K562 (cell line): ENCODE measurements around the gene STX1A. TPM values are rescaled to one million over a fixed set of nuclear protein-coding genes. Genes with fewer than 3 reads are reported as not detected.

Experiments
- ATAC-seq: fragments of 200-7000 bp; cut with Tn5 transposase; 3 replicates; pipeline ENCODE4 v1.9.1; 2020; ENCODE audit warnings: moderate library complexity
- BruUV-seq: library from RNA; stranded (reverse); fragments of 400-500 nt; replicated peaks from 2 replicates; lab custom pipeline; 2021; lab: Mats Ljungman, UMichigan
- CTCF ChIA-PET: fragments of 300-600 bp; formaldehyde crosslinking; extraction: SDS; loops from one replicate; lab custom pipeline; 2021; ENCODE audit warnings: low intra/inter-chr PET ratio; lab: Yijun Ruan, JAX
- POLR2A ChIA-PET: fragments of 300-600, 350-650 bp; sonication (Branson Sonifier 250); formaldehyde crosslinking; extraction: SDS; loops from one replicate; lab custom pipeline; 2021; ENCODE audit warnings: antibody characterized with exemption, inconsistent platforms; lab: Yijun Ruan, JAX
- DNase-seq, 4 experiments: peaks; one replicate each; pipeline versions ENCODE4 v3.0.0 to v3.0.0-alpha.2; 2011 to 2018; ENCODE audit warnings: low spot score in 3 of 4, mixed read lengths in 3 of 4; ENCODE audit errors: extremely low read depth in 1 of 4
- FAIRE-seq: peaks from 2 replicates; lab custom pipeline; 2011; peaks lifted over from hg19 to GRCh38; lab: Jason Lieb, UNC
- H2AFZ ChIP-seq: 2 replicates; pipeline ENCODE4 v1.6.0; 2011; ENCODE audit warnings: low read depth, low read length, control low read depth, inconsistent platforms
- H3K27ac ChIP-seq: fragments of 200-600 bp; 3 replicates; pipeline ENCODE4 v1.8.0; 2011; ENCODE audit warnings: low read depth, mild to moderate bottlenecking, control low read depth, inconsistent platforms, low read length, moderate library complexity, mixed read lengths; ENCODE audit errors: extremely low read depth
- H3K27me3 ChIP-seq, 2 experiments: fragments of 300-600 bp in 1 of 2; 2 replicates in 1 of 2; 3 replicates in 1 of 2; pipeline versions ENCODE4 v1.6.0 to v1.8.0; 2011; ENCODE audit warnings: inconsistent platforms in 2 of 2, low read length in 2 of 2, mild to moderate bottlenecking in 1 of 2, mixed read lengths in 1 of 2, moderate library complexity in 1 of 2; ENCODE audit not compliant: control insufficient read depth in 2 of 2, insufficient read depth in 2 of 2
- H3K36me3 ChIP-seq: fragments of 300-600 bp; 3 replicates; pipeline ENCODE4 v1.8.0; 2011; ENCODE audit warnings: mild to moderate bottlenecking, low read length, inconsistent platforms; ENCODE audit not compliant: control insufficient read depth, insufficient read depth
- H3K4me1 ChIP-seq, 2 experiments: fragments of 200-600 bp in 1 of 2; replicated peaks in 1 of 2; 2 replicates in 1 of 2; 3 replicates in 1 of 2; pipeline versions ENCODE4 v1.5.1 to v1.8.0; 2011; ENCODE audit warnings: inconsistent platforms in 2 of 2, low read length in 2 of 2, mild to moderate bottlenecking in 1 of 2, mixed read lengths in 1 of 2, moderate library complexity in 1 of 2; ENCODE audit not compliant: control insufficient read depth in 2 of 2, insufficient read depth in 2 of 2
- H3K4me2 ChIP-seq: 2 replicates; pipeline ENCODE4 v1.6.1; 2011; ENCODE audit warnings: low read length, control low read depth, inconsistent platforms, mixed read lengths; ENCODE audit not compliant: insufficient read depth
- H3K4me3 ChIP-seq: fragments of 200-600 bp; sonication (generic), shearing (Covaris generic); 2 replicates; pipeline ENCODE4 v1.5.1; 2016; ENCODE audit warnings: control low read depth, inconsistent platforms
- H3K79me2 ChIP-seq: fragments of 200-600 bp; 3 replicates; pipeline ENCODE4 v1.8.0; 2011; ENCODE audit warnings: low read length, inconsistent platforms; ENCODE audit not compliant: control insufficient read depth, insufficient read depth
- H3K9ac ChIP-seq, 2 experiments: 2 replicates each; pipeline versions ENCODE4 v1.6.0 to v1.6.1; 2011; ENCODE audit warnings: low read depth in 2 of 2, low read length in 2 of 2, control low read depth in 1 of 2, inconsistent platforms in 1 of 2, mild to moderate bottlenecking in 1 of 2, mixed read lengths in 1 of 2; ENCODE audit not compliant: insufficient read depth in 1 of 2
- H3K9me1 ChIP-seq: one replicate; pipeline ENCODE4 v1.6.0; 2011; ENCODE audit warnings: inconsistent platforms, mild to moderate bottlenecking, low read length, moderate library complexity; ENCODE audit not compliant: control insufficient read depth, insufficient read depth
- H3K9me3 ChIP-seq: replicated peaks from 2 replicates; pipeline ENCODE4 v1.5.1; 2011; ENCODE audit warnings: low read depth, low read length, inconsistent platforms; ENCODE audit not compliant: control insufficient read depth, insufficient read depth
- H4K20me1 ChIP-seq: replicated peaks from 2 replicates; pipeline ENCODE4 v1.6.1; 2011; ENCODE audit warnings: low read length, inconsistent platforms, mixed read lengths; ENCODE audit not compliant: control insufficient read depth, insufficient read depth
- CREM ChIP-seq: IDR thresholded peaks from 2 replicates; pipeline ENCODE4 v1.6.1; 2014; ENCODE audit warnings: antibody characterized with exemption, low read depth
- CSDE1 ChIP-seq, 2 experiments: fragments of 450-650 bp; IDR thresholded peaks; 2 replicates each; pipeline ENCODE4 v1.6.1; 2016; ENCODE audit warnings: mild to moderate bottlenecking in 1 of 2
- DPF2 ChIP-seq: fragments of 450-650 bp; IDR thresholded peaks from 2 replicates; pipeline ENCODE4 v1.6.1; 2016
- FOXK2 ChIP-seq, 2 experiments: fragments of 450-650 bp; IDR thresholded peaks in 1 of 2; conservative IDR thresholded peaks in 1 of 2; 2 replicates each; pipeline ENCODE4 v1.6.1; 2016; ENCODE audit warnings: low read depth in 2 of 2, mild to moderate bottlenecking in 1 of 2
- GATA2 ChIP-seq: sonication (generic); formaldehyde crosslinking; IDR thresholded peaks from 2 replicates; pipeline ENCODE4 v1.4.0; 2020; ENCODE audit warnings: mild to moderate bottlenecking, missing genetic modification reagents
- NFIC ChIP-seq: fragments of 450-650 bp; IDR thresholded peaks from 2 replicates; pipeline ENCODE4 v1.6.1; 2017; ENCODE audit warnings: mild to moderate bottlenecking, inconsistent platforms
- POLR3A ChIP-seq: IDR thresholded peaks from 2 replicates; pipeline ENCODE4 v1.6.1; 2011; ENCODE audit warnings: borderline replicate concordance, mild to moderate bottlenecking, moderate library complexity; ENCODE audit not compliant: insufficient read length, insufficient read depth; ENCODE audit errors: extremely low read depth
- RAD21 ChIP-seq, 2 experiments: fragments of 250-450 bp in 1 of 2; fragments of 450-650 bp in 1 of 2; sonication (Bioruptor Pico) in 1 of 2; formaldehyde crosslinking in 1 of 2; IDR thresholded peaks in 1 of 2; conservative IDR thresholded peaks in 1 of 2; 2 replicates each; pipeline versions ENCODE4 v1.4.0 to v1.8.0; 2020 to 2022; ENCODE audit warnings: mild to moderate bottlenecking in 2 of 2, moderate library complexity in 1 of 2
- RFX5 ChIP-seq: IDR thresholded peaks from 2 replicates; pipeline ENCODE4 v1.6.1; 2011; ENCODE audit warnings: low read depth, mild to moderate bottlenecking, improper control_type of control experiment, low read length
- SMAD1 ChIP-seq: fragments of 150-350 bp; IDR thresholded peaks from 2 replicates; pipeline ENCODE4 v1.6.1; 2014; ENCODE audit warnings: low read length, low read depth; ENCODE audit not compliant: partially characterized antibody
- SP1 ChIP-seq: sonication (generic); formaldehyde crosslinking; IDR thresholded peaks from 2 replicates; pipeline ENCODE4 v1.8.1; 2022; ENCODE audit warnings: mild to moderate bottlenecking, missing genetic modification reagents
- TEAD2 ChIP-seq: fragments of 450-650 bp; IDR thresholded peaks from 2 replicates; pipeline ENCODE4 v1.6.1; 2016; ENCODE audit warnings: missing genetic modification characterization, control low read depth, missing compliant biosample characterization
- ZBED1 ChIP-seq: IDR thresholded peaks from 2 replicates; pipeline ENCODE4 v1.6.1; 2014
- ZBTB17 ChIP-seq: fragments of 450-650 bp; formaldehyde crosslinking; IDR thresholded peaks from 2 replicates; pipeline ENCODE4 v1.4.0; 2020; ENCODE audit warnings: mild to moderate bottlenecking
- ZNF232 ChIP-seq: sonication (generic); formaldehyde crosslinking; IDR thresholded peaks from 2 replicates; pipeline ENCODE4 v1.8.0; 2022; ENCODE audit warnings: mild to moderate bottlenecking, missing genetic modification reagents
- ZNF764 ChIP-seq: fragments of 250-450 bp; sonication (Bioruptor Pico); IDR thresholded peaks from 2 replicates; pipeline ENCODE4 v1.4.0; 2020; ENCODE audit warnings: low read depth, mild to moderate bottlenecking, moderate library complexity
- WGBS: fragments of 100-300 bp; shearing (Covaris generic); methylation state at CpG from one replicate; pipeline ENCODE4 v1.1.6; 2016; ENCODE audit warnings: low coverage, mixed read lengths; ENCODE audit not compliant: insufficient coverage; ENCODE audit errors: missing lambda C conversion rate; 5-methylcytosine and 5-hydroxymethylcytosine counted together
- in situ Hi-C: fragments of 300-500 bp; cut with MboI; formaldehyde crosslinking; loops from 4 replicates; pipeline ENCODE4 v1.15.0; 2018; ENCODE audit warnings: inconsistent platforms, mixed read lengths
- intact Hi-C: fragments of 100-400 bp; cut with micrococcal nuclease; formaldehyde crosslinking; loops from 2 replicates; pipeline ENCODE4 v1.14.2; 2022
- polyA plus RNA-seq, 8 experiments: library from polyadenylated mRNA; depleted of rRNA in 4 of 8; stranded (reverse) in 5 of 8; unstranded in 3 of 8; fragments of >200 nt; fragmentation: Nextera tagmentation in 2 of 8; fragmentation: Illumina TruSeq in 1 of 8; extraction: Ambion mirVana in 2 of 8; extraction: Trizol in 1 of 8; gene quantifications; 2 replicates each; pipeline versions ENCODE4 v1.2.1 to v1.2.3, GENCODE V29; 2011 to 2014; ENCODE audit warnings: inconsistent platforms in 1 of 8, missing spikeins in 1 of 8
- total RNA-seq, 7 experiments: library from RNA; depleted of rRNA in 6 of 7; stranded (reverse); fragments of >200 nt in 6 of 7; fragmentation: Illumina TruSeq in 2 of 7; extraction: Trizol in 2 of 7; gene quantifications; 2 replicates each; pipeline versions ENCODE4 v1.2.1 to v1.2.3, GENCODE V29; 2011 to 2021; ENCODE audit warnings: low replicate concordance in 1 of 7
- TF ChIP-seq, protein P1 (sequence below): fragments of 250-450 bp; sonication (Bioruptor Pico); IDR thresholded peaks from 2 replicates; pipeline ENCODE4 v1.8.0; 2021; ENCODE audit warnings: moderate library complexity, mild to moderate bottlenecking, inconsistent platforms
- TF ChIP-seq, protein P2 (sequence below): IDR thresholded peaks from 2 replicates; pipeline ENCODE4 v1.6.1; 2014; ENCODE audit warnings: antibody characterized with exemption
- TF ChIP-seq, protein P3 (sequence below): fragments of 250-450 bp; sonication (Bioruptor Pico); IDR thresholded peaks from 2 replicates; pipeline ENCODE4 v1.5.0; 2021; ENCODE audit warnings: mild to moderate bottlenecking, borderline replicate concordance

Gene STX1A
- total and polyA plus RNA-seq, 9 of the 15 experiments (the other 6 are each of a cell fraction or from before 2014, with no cell fraction given) = 0.04 to 15.1 (median 6.3) TPM

DNA sequence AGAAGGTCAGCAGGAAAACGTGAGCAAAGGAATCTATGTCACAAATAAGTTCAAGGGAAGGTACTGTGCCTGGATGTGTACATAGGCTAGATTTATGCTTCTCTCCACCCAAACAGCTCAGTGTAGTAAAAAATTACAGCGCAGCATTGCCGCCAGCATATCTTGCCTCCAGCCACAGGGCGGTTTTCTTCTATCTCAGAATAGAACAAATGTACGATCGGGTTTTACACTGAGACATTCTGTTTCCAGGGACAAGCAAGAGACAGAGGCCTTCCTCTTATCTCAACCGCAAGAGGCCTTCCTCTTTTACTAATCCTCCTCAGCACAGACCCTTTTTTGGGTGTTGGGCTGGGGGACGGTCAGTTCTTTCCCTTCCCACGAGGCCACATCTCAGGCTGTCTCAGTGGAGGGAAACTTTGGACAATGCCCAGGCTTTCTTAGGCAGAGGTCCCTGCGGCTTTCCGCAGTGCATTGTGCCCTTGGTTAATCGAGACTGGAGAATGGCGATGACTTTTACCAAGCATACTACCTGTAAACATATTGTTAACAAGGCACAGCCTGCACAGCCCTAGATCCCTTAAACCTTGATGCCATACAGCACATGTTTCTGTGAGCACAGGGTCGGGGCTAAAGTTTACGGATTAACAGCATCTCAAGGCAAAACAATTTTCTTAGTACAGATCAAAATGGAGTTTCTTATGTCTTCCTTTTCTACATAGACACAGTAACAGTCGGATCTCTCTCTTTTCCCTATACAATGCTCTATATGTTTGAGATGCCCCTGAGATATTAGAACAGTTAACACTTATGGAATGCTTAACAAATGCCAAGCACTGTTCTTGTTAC lies 30.7 kb upstream of the STX1A start:
- ATAC-seq = peak; percentile 53
- TF ChIP-seq, protein P1, sequence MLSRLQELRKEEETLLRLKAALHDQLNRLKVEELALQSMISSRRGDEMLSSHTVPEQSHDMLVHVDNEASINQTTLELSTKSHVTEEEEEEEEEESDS = no peak
- no peak for TF ChIP-seq FOXK2 (conservative IDR thresholded peaks at IDR 0.05 in 1 of 2, IDR thresholded peaks at IDR 0.05 in 1 of 2; ENCODE audit: low read depth in 2 of 2)
- no peak for TF ChIP-seq CREM
- no peak for TF ChIP-seq RFX5
- no peak for TF ChIP-seq CSDE1 (IDR thresholded peaks at IDR 0.05)
- TF ChIP-seq POLR3A = no peak
- TF ChIP-seq ZNF764 = no peak
- no peak for TF ChIP-seq GATA2 (CRISPR knock-in tag)
- TF ChIP-seq, protein P2, sequence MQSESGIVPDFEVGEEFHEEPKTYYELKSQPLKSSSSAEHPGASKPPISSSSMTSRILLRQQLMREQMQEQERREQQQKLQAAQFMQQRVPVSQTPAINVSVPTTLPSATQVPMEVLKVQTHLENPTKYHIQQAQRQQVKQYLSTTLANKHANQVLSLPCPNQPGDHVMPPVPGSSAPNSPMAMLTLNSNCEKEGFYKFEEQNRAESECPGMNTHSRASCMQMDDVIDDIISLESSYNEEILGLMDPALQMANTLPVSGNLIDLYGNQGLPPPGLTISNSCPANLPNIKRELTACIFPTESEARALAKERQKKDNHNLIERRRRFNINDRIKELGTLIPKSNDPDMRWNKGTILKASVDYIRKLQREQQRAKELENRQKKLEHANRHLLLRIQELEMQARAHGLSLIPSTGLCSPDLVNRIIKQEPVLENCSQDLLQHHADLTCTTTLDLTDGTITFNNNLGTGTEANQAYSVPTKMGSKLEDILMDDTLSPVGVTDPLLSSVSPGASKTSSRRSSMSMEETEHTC = no peak
- TF ChIP-seq SP1 (CRISPR knock-in tag) = no peak; the same call in 1 of the 2 replicates
- no peak for TF ChIP-seq NFIC
- TF ChIP-seq DPF2 = 0 out of 2 replicates have a peak, but pooled peaks have one; percentile 53
- TF ChIP-seq SMAD1 = no peak
- no peak for TF ChIP-seq ZBED1
- peak; percentile 4 to 16; a peak in 1 of 4 replicates for TF ChIP-seq RAD21 (CRISPR knock-in tag; conservative IDR thresholded peaks at IDR 0.05 in 1 of 2, IDR thresholded peaks at IDR 0.05 in 1 of 2)
- peak; percentile 57 for TF ChIP-seq ZBTB17 (CRISPR knock-in tag)
- TF ChIP-seq TEAD2 (tag) = no peak
- no peak for TF ChIP-seq ZNF232 (CRISPR knock-in tag)
- TF ChIP-seq, protein P3, sequence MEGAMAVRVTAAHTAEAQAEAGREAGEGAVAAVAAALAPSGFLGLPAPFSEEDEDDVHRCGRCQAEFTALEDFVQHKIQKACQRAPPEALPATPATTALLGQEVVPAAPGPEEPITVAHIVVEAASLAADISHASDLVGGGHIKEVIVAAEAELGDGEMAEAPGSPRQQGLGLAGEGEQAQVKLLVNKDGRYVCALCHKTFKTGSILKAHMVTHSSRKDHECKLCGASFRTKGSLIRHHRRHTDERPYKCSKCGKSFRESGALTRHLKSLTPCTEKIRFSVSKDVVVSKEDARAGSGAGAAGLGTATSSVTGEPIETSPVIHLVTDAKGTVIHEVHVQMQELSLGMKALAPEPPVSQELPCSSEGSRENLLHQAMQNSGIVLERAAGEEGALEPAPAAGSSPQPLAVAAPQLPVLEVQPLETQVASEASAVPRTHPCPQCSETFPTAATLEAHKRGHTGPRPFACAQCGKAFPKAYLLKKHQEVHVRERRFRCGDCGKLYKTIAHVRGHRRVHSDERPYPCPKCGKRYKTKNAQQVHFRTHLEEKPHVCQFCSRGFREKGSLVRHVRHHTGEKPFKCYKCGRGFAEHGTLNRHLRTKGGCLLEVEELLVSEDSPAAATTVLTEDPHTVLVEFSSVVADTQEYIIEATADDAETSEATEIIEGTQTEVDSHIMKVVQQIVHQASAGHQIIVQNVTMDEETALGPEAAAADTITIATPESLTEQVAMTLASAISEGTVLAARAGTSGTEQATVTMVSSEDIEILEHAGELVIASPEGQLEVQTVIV (CRISPR knock-in tag) = no peak

More for the DNA sequence above, 30.7 kb upstream of the STX1A start:
- H3K4me1 ChIP-seq = peaks cover 13 to 14% of the 10 kb centered on the region in 2 experiments; a peak in 4 of 5 replicates
- POLR2A ChIA-PET = interaction anchor here (1.1 to 2.6 kb wide), 2 partner anchors 11 kb away, joined by 5 to 9 read pairs; partner anchors contain the start of gene ABHD11
- no peaks in the 10 kb centered on the region for H3K79me2 ChIP-seq
- BruUV-seq = no TSS peak
- FAIRE-seq (peak; percentile 54), DNase-seq (peak in 1 of 4 experiments; percentile 71)
- H3K36me3 ChIP-seq = no peaks in the 10 kb centered on the region
- WGBS = 35% methylated on average over 16 of the region's 16 CpGs
- H4K20me1 ChIP-seq = no peaks in the 10 kb centered on the region
- H3K4me3 ChIP-seq = no peak overlapping the region
- no peaks in the 10 kb centered on the region for H3K9me1 ChIP-seq
- no peaks in the 10 kb centered on the region for H3K27me3 ChIP-seq
- intact Hi-C loops = no loop called here
- H3K9me3 ChIP-seq = peaks cover 4% of the 10 kb centered on the region; the same call in 1 of the 2 replicates
- peak overlapping the region; percentile 33 to 44; a peak in 2 of 4 replicates for H3K9ac ChIP-seq
- in situ Hi-C loops = no loop called here
- H3K4me2 ChIP-seq = peak overlapping the region; percentile 36
- CTCF ChIA-PET = no interaction called here
- peak overlapping the region; percentile 69 for H2AFZ ChIP-seq
- peak overlapping the region; percentile 48 for H3K27ac ChIP-seq
